Vagina (tissue), 2 donors: ENCODE data around the gene CPZ. TPM values are rescaled to one million over a fixed set of nuclear protein-coding genes. Genes with fewer than 3 reads are reported as not detected.
"Not testable (repeated sequence)": the region's sequence is repeated elsewhere in the genome, so short reads cannot be mapped to it uniquely, and the experiment has no call there.

Experiments
- DNase-seq, 2 donors: peaks; one replicate each; pipeline ENCODE4 v3.0.0-alpha.2; 2017; ENCODE audit errors: extremely low spot score in 2 of 2
- H3K27ac ChIP-seq: fragments of 200-600 bp; sonication (generic); one replicate; pipeline ENCODE4 v1.5.1; 2019
- H3K27me3 ChIP-seq: fragments of 200-600 bp; sonication (generic); one replicate; pipeline ENCODE4 v1.5.1; 2019
- H3K36me3 ChIP-seq, 2 donors: fragments of 200-600 bp; sonication (generic); one replicate each; pipeline ENCODE4 v1.5.1; 2017 to 2019
- H3K4me1 ChIP-seq: fragments of 200-600 bp; sonication (generic); one replicate; pipeline ENCODE4 v1.5.1; 2019
- H3K4me3 ChIP-seq, 2 donors: fragments of 200-600 bp; sonication (generic); 1 replicate in 1 of 2; 2 replicates in 1 of 2; pipeline ENCODE4 v1.5.1; 2016 to 2019
- H3K9me3 ChIP-seq: fragments of 200-600 bp; sonication (generic); one replicate; pipeline ENCODE4 v1.5.1; 2019
- POLR2A ChIP-seq, 2 donors: fragments of 450-650 bp; IDR thresholded peaks; one replicate each; pipeline ENCODE4 v1.6.1; 2017; ENCODE audit warnings: antibody characterized with exemption in 2 of 2, mild to moderate bottlenecking in 2 of 2, moderate library complexity in 2 of 2
- POLR2AphosphoS5 ChIP-seq, 2 donors: sonication (generic); formaldehyde crosslinking; IDR thresholded peaks; one replicate each; pipeline ENCODE4 v1.9.0; 2017; ENCODE audit warnings: antibody characterized with exemption in 2 of 2, mild to moderate bottlenecking in 2 of 2, low read depth in 1 of 2; ENCODE audit not compliant: insufficient read depth in 1 of 2
- intact Hi-C: fragments of 100-400 bp; cut with DNase I; formaldehyde crosslinking; loops from one replicate; pipeline ENCODE4 v1.15.1; 2023
- total RNA-seq: library from RNA; depleted of rRNA; stranded (reverse); fragments of >200 nt; gene quantifications from one replicate; pipeline ENCODE4 v1.2.3, GENCODE V29; 2016
- TF ChIP-seq, protein P1 (sequence below), 3 experiments: fragments of 450-650 bp in 2 of 3; fragments of 200-600 bp in 1 of 3; sonication (generic) in 1 of 3; IDR thresholded peaks; one replicate each; pipeline ENCODE4 v1.5.1; 2017 to 2019; ENCODE audit warnings: antibody characterized with exemption in 3 of 3, mild to moderate bottlenecking in 2 of 3, moderate library complexity in 2 of 3

Gene CPZ
- total RNA-seq, 1 donor from 2014 or later: 26.3 TPM

DNA sequence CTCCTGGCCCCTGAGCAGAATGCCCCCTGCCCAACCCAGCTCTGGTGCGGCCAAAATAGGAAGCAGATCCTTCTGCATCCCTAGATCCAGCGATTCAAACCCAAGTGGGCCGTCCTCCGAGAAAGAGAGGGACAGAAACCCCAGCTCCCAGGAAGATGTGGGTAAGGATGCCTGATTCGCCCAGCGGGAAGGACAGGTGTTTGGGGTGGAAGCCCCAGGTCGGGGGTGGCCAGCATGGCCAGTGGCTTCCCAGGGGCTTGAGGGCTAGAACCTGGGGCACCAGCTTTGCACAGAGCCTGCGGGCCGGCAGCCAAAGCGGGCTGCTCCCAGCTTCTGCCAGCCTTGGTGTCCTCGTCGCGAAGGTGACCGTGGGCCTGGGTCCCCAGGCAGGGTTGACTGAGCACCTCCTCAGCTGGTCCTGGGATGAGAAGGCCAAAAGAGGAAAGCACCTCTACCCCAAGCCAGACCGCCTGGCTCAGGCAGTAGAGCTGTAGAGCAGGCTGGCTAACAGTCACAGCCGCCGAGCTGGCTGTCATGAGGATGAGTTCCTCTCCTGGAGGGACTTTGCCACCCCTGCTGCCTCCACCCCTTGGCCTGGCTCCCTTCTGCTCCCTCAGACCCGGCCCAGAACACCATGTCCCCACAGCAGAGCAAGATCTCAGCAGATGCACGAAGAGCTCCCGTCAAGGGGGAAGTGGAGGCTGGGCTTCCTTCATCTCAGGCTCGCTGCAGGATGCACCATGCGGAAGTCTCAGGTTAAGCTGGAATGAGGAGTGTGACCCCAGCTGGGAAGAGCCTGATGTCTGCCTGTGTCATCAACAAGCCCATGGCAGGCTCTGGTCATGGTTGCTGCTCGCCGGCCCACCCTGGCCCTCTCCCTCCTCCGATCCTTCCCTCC is 59.9 kb downstream of the CPZ start:
- intact Hi-C loops: no loop called here
- Histone ChIP-seq H3K27ac (no peak overlapping the region), H3K27me3 (no peaks in the 10 kb centered on the region), H3K36me3 (no peaks in the 10 kb centered on the region), H3K4me3 (no peak overlapping the region), H3K9me3 (no peaks in the 10 kb centered on the region), H3K4me1 (no peaks in the 10 kb centered on the region)
- TF ChIP-seq POLR2AphosphoS5 (IDR thresholded peaks at IDR 0.05; ENCODE audit: insufficient read depth in 1 of 2, low read depth in 1 of 2) (no peak), POLR2A (IDR thresholded peaks at IDR 0.05) (no peak)
- TF ChIP-seq, protein P1, sequence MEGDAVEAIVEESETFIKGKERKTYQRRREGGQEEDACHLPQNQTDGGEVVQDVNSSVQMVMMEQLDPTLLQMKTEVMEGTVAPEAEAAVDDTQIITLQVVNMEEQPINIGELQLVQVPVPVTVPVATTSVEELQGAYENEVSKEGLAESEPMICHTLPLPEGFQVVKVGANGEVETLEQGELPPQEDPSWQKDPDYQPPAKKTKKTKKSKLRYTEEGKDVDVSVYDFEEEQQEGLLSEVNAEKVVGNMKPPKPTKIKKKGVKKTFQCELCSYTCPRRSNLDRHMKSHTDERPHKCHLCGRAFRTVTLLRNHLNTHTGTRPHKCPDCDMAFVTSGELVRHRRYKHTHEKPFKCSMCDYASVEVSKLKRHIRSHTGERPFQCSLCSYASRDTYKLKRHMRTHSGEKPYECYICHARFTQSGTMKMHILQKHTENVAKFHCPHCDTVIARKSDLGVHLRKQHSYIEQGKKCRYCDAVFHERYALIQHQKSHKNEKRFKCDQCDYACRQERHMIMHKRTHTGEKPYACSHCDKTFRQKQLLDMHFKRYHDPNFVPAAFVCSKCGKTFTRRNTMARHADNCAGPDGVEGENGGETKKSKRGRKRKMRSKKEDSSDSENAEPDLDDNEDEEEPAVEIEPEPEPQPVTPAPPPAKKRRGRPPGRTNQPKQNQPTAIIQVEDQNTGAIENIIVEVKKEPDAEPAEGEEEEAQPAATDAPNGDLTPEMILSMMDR (IDR thresholded peaks at IDR 0.05): no peak
- DNase-seq: no peak

DNA sequence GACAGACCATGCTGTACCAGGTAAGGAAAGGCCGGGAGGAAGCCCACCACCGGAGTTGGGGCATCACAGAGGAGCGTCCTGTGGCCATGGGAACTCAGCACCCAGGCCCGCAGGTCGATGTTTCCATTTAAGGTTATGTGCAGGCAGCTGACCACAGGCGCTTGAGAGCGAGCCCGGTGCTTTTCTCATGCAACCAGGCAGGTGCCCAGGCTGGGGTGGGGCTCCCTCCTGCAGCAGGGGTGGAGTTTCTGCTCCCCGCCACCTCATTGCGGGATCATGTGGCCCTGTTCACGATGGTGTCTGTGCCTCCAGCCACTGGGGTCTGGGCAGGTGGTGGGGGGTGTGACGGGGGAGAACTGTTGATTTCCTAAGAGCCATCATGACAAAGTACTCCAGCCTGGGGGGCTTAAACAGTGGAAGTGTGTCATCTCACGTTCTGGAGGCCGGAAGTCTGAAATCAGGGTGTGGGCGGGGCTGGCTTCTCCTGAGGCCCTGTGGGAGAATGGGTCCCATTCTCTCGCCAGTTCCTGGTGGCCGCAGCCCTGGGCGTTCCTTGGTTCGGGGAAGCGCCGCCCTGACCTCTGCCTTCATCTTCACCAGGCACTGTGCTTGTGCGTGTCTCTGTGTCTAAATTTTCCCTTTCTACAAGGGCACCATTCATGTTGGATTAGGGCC is 60.9 kb downstream of the CPZ start:
- Histone ChIP-seq H3K27me3 (no peaks in the 10 kb centered on the region), H3K4me3 (no peak overlapping the region), H3K27ac (no peak overlapping the region), H3K36me3 (no peaks in the 10 kb centered on the region), H3K9me3 (no peaks in the 10 kb centered on the region), H3K4me1 (no peaks in the 10 kb centered on the region)
- intact Hi-C loops: no loop called here
- TF ChIP-seq, protein P1 (IDR thresholded peaks at IDR 0.05): no peak
- no peak for TF ChIP-seq POLR2A (IDR thresholded peaks at IDR 0.05)
- no peak for TF ChIP-seq POLR2AphosphoS5 (IDR thresholded peaks at IDR 0.05; ENCODE audit: insufficient read depth in 1 of 2, low read depth in 1 of 2)
- DNase-seq: no peak

DNA sequence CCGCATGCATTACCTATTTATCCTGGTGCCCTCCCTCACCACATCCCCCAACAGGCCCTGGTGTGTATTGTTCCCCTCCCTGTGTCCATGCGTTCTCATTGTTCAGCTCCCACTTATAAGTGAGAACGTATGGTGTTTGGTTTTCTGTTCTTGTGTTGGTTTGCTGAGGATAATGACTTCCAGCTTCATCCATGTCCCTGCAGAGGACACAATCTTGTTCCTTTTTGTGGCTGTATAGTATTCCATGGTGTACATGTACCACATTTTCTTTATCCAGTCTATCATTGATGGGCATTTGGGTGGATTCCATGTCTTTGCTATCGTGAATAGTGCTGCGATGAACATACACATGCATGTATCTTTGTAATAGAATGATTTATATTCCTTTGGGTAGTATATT is 61.6 kb downstream of the CPZ start:
- intact Hi-C loops, H3K4me1 ChIP-seq, H3K27me3 ChIP-seq, H3K36me3 ChIP-seq, H3K4me3 ChIP-seq, H3K27ac ChIP-seq, H3K9me3 ChIP-seq, DNase-seq: not testable (repeated sequence)

DNA sequence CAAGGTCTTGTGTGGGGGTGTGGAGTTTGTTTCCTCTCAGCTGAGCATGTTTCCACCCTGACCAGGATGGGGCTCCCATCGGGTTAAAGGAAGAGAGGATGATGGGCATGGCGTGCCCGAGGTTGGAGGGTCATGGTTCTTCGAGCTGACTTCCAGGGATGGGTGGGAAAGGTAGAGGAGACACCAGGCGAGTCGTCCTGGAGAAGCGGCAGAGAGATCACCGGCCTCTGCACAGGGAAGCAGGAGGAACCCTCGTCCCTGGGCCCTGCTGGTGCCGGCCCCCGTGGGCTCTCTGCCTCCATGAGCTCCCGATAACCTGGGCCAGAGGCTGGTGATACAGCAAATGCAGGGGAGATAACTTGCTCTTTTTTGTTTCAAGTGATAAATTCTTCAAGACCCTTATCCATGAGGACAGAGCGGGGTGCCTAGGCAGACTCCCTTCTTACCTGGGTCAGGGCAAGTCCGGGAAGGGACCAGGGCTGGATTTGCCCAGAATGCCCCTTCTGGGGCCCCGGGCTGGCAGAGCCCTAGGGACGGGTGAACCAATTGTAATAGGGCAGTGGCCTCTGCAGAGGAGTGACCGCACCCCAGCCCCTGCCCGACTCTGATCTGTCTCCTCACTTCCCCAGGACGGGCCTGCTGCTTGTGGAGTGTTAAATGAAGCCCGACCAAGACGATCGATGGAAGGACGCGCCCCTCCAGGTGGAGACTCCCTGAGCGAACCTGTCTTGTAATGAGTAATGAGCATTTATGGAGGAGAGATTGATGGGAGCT is 63.0 kb downstream of the CPZ start:
- TF ChIP-seq, protein P1 (IDR thresholded peaks at IDR 0.05): no peak
- TF ChIP-seq POLR2A (IDR thresholded peaks at IDR 0.05) (no peak), POLR2AphosphoS5 (IDR thresholded peaks at IDR 0.05; ENCODE audit: insufficient read depth in 1 of 2, low read depth in 1 of 2) (no peak)
- H3K36me3 ChIP-seq: no peaks in the 10 kb centered on the region
- H3K27ac ChIP-seq: no peak overlapping the region
- no peaks in the 10 kb centered on the region for H3K9me3 ChIP-seq
- intact Hi-C loops: no loop called here
- no peak overlapping the region for H3K4me3 ChIP-seq
- no peaks in the 10 kb centered on the region for H3K27me3 ChIP-seq
- no peaks in the 10 kb centered on the region for H3K4me1 ChIP-seq
- no peak for DNase-seq

DNA sequence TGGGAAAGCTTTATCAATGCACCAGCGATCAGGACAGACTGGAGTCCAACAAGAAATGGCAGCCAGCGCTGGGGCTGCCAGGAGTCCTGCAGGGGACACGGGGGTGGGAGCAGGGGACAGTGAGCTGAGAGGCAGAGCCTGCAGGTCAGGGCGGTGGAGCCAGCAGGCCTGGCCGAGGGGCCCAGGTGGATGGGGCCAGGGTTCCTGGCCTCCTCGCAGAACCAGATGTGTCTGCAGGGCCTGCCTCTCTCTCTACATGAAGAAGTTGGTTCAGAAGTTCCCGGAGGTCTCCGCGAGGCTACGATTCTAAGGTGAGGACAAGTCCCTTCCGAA is 63.6 kb downstream of the CPZ start:
- intact Hi-C loops: no loop called here
- TF ChIP-seq POLR2A (IDR thresholded peaks at IDR 0.05) (no peak), POLR2AphosphoS5 (IDR thresholded peaks at IDR 0.05; ENCODE audit: insufficient read depth in 1 of 2, low read depth in 1 of 2) (no peak)
- TF ChIP-seq, protein P1 (IDR thresholded peaks at IDR 0.05): no peak
- no peaks in the 10 kb centered on the region for H3K27me3 ChIP-seq

More for the DNA sequence above, 63.6 kb downstream of the CPZ start:
- Histone ChIP-seq H3K27ac (no peak overlapping the region), H3K36me3 (no peaks in the 10 kb centered on the region), H3K4me3 (no peak overlapping the region), H3K4me1 (no peaks in the 10 kb centered on the region), H3K9me3 (no peaks in the 10 kb centered on the region)
- no peak for DNase-seq
